HL-60/S4 treated with phorbol 12-myristate 13-acetate at 8.2 ng/mL for 4 days and 3 days (cell line): ENCODE results near the gene NTSR1.

Experiments used
- in situ Hi-C: fragments of 300-500 bp; cut with MboI; formaldehyde crosslinking; loops from 2 replicates; pipeline ENCODE4 v1.15.0; 2022; ENCODE audit warnings: low sequenced_read_pairs

NTSR1 gene

GRCh38 chr20:62779417-62779685 is 70.7 kb downstream of the NTSR1 start:
- in situ Hi-C loops, result no loop called here

- in situ Hi-C loops, result no loop called here
These were observed 71.6 kb downstream of the NTSR1 start for GRCh38 chr20:62780204-62780603.

GRCh38 chr20:62780696-62781095 is 72.1 kb downstream of the NTSR1 start:
- in situ Hi-C loops, result no loop called here

GRCh38 chr20:62782149-62782892 is 73.7 kb downstream of the NTSR1 start:
- in situ Hi-C loops, result no loop called here

GRCh38 chr20:62782893-62783278 is 74.2 kb downstream of the NTSR1 start:
- in situ Hi-C loops, result no loop called here

- in situ Hi-C loops, result no loop called here
These were observed 75.9 kb downstream of the NTSR1 start for GRCh38 chr20:62784497-62784896.

GRCh38 chr20:62785393-62785792 is 76.8 kb downstream of the NTSR1 start:
- in situ Hi-C loops, result no loop called here

- in situ Hi-C loops, result no loop called here
These were observed 77.5 kb downstream of the NTSR1 start for GRCh38 chr20:62786157-62786556.

GRCh38 chr20:62787321-62787720 is 78.7 kb downstream of the NTSR1 start:
- in situ Hi-C loops, result no loop called here

- in situ Hi-C loops, result no loop called here
These were observed 79.2 kb downstream of the NTSR1 start for GRCh38 chr20:62787866-62788265.

- in situ Hi-C loops, result no loop called here
These were observed 80.0 kb downstream of the NTSR1 start for GRCh38 chr20:62788607-62789006.

GRCh38 chr20:62790075-62790474 is 81.4 kb downstream of the NTSR1 start:
- in situ Hi-C loops, result loop anchor here (10.0 kb wide), 1 partner anchor 105 kb away; no protein-coding TSS in a partner anchor

GRCh38 chr20:62791301-62792181 is 82.9 kb downstream of the NTSR1 start:
- in situ Hi-C loops, result loop anchor here (10.0 kb wide), 1 partner anchor 107 kb away; no protein-coding TSS in a partner anchor

- in situ Hi-C loops, result loop anchor here (10.0 kb wide), 1 partner anchor 108 kb away; no protein-coding TSS in a partner anchor
These were observed 83.7 kb downstream of the NTSR1 start for GRCh38 chr20:62792182-62792939.

GRCh38 chr20:62792940-62793756 is 84.5 kb downstream of the NTSR1 start:
- in situ Hi-C loops, result loop anchor here (10.0 kb wide), 1 partner anchor 108 kb away; no protein-coding TSS in a partner anchor

GRCh38 chr20:62793757-62794006 is 85.0 kb downstream of the NTSR1 start:
- in situ Hi-C loops, result loop anchor here (10.0 kb wide), 1 partner anchor 109 kb away; no protein-coding TSS in a partner anchor

- in situ Hi-C loops, result loop anchor here (10.0 kb wide), 1 partner anchor 109 kb away; no protein-coding TSS in a partner anchor
These were observed 85.5 kb downstream of the NTSR1 start for GRCh38 chr20:62794007-62794724.

GRCh38 chr20:62795023-62795761 is 86.6 kb downstream of the NTSR1 start:
- in situ Hi-C loops, result loop anchor here (10.0 kb wide), 1 partner anchor 110 kb away; no protein-coding TSS in a partner anchor
